Daoy (cell line): ENCODE measurements around the gene GANAB. TPM values are rescaled to one million over a fixed set of nuclear protein-coding genes. Genes with fewer than 3 reads are reported as not detected.
"Not testable (repeated sequence)": the region's sequence is repeated elsewhere in the genome, so short reads cannot be mapped to it uniquely, and the experiment has no call there.

Experiments
- DNase-seq: peaks from one replicate; pipeline ENCODE4 v3.0.0-alpha.2; 2015; ENCODE audit warnings: low read depth
- total RNA-seq: library from RNA; depleted of rRNA; stranded (reverse); fragments of >200 nt; shearing (Covaris generic); gene quantifications from 2 replicates; pipeline ENCODE4 v1.2.3, GENCODE V29; 2014

The GANAB gene
- total RNA-seq, 1 experiment from 2014 or later, result 165 TPM

DNA sequence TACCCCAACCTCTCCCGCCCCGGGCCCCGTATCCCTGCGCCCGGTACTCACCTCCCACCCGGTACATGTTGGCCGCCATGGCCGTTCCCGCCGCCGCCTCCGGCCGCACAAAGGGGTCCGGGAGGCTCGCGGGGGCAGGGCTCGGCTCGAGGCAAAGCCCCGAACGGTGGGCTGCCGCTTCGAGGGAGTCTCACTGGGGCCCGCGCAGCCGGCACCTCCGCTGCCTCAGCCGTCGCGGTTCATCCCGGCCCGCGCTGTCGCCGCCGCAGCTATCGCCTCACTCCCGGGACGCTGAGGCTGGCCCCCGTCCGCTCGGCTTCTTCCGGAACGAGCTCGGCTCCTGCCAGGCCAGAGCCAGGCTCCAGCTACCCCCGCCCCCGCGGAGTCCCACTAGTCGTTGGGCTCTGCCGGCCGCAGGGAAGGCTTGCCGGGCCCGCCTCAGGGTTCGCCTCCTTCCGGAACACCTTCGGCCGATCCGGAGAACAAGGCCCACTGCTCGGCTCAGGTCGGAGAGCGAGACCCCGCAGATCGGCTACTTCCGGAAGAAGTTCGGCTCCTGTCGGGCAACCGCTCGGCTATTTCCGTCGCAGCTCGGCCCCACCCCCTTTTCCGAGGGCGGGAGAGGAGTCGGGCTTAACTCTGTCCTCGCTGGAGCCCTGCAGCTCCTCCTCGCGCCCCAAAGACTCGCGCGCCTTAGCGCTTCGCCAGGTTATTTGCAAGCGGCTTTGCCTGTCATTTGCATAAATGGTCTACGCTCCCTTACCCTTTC, 44.9 kb downstream of the GANAB start, which contains the start of gene MTA2:
Gene MTA2, minus strand, starts transcription at position 494 of the 769 bp plus-strand sequence. Its CDS starts 415 bp downstream, at position 79.
- DNase-seq, result peak; percentile 98

DNA sequence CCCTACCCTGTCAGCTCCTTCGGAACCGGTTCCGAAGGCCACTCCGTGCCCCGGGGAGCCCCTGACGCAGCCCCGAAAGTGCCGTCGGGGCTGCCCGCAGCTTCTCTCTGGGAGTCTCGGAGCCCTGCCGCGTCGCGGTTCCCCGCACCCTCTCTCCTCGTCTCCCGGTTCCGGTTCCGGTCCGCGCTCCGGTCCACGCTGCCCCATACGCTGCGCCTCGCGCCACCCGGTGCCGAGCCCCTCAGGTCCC, 45.4 kb downstream of the GANAB start:
- peak; percentile 57 for DNase-seq

DNA sequence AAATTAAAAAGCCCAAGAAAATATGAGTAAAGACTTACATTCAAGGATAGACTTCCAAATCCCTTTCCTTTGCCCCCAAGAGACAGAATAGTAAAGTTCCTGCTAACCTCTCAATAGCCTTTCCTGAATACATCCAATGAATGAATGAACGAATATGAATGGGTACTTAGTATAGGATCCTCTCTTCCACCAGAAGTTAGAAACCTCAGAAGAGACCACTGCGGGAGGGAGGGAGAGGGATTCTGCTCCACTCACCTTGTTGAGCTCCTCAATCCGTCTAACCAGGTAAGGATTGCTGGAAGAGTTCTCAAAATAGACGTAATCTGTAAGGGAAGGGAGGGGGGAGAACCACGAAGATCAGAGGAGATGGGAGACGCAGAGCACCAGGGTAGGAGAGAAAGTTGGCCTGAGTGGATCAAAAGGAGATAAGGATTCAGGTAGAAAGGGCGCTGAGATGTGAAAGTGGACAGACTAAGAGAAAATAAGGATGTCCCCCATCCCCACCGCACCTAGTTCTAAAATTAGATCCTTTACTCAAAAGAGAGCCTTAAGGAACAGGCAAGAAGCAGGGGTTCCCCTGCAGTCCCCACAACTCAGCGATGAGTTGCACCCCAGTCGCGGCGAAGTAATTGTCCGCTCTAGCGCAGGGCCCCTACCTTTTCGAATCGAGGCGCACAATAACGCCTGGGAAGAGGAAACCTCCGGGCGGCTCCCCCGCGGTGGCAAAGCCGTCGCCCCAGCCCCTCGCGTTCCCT, 45.9 kb downstream of the GANAB start:
- DNase-seq, result no peak

DNA sequence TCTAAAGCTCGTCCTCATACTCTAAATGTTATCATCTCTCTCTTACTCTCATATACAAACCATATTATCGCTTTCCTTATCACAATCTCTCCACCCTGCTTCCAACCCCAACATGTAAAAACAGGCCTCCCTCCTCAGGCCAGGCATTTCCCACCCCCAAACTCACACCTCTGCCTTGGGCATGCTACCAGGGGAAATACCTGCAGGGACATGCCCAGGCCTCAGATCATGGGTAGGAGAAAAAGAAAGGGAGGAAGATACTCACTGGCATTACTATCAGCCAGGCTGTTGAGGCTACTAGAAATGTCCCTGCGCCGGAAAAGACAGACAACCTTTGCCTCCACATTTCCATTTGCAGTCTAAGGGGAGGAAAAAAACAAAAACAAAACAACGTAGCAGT, 46.5 kb downstream of the GANAB start:
- no peak for DNase-seq

DNA sequence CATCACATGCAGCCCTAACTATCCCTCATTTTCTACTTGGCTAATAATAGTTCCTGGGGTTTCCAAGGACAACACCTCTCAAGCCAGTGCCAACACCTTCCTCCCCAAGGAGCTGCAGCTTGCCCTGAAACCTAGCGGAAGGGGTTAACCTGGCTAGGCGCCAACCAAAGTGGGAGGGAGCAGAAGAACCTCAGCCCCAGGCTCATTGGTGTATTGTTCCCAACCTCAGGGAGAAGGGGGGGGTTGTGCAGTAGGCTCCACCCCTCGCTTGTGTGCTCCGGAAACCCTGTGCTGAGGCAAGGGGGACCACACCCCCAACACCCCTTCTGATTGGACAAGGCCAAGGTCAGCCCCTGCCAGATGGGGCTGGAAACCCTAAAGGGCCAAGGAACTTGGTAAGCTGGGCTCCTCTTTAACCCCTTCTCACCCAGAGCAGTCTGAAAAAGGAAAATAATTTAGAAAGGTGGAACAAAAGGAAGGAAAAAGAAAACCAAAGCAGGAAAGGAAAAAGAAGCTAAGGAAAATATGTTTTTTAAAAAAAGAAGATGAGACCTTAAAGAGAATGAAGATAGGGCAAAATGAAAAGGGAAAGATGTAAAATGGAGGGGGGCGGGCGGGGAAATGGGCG, 47.2 kb downstream of the GANAB start:
- DNase-seq, result peak; percentile 91

DNA sequence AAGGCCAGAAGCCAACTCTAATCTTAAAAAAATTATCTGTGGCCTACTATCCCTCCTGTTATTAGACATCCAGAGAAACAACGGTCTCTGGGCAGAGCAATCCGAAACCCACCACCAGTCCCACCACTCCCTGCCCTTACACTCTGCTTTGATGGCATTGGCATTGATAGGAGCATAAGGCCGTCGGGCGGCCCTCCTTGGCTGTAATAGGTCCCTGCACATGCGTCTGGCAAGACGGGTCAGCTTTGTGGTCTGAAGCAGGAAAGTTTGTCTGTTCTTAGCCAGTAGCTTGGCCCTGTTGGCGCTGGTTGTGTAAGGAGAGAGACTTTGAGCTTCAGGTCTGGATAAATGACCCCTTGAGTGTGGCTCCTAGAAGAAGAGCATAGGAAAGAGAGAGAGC, 51.3 kb downstream of the GANAB start:
- no peak for DNase-seq

DNA sequence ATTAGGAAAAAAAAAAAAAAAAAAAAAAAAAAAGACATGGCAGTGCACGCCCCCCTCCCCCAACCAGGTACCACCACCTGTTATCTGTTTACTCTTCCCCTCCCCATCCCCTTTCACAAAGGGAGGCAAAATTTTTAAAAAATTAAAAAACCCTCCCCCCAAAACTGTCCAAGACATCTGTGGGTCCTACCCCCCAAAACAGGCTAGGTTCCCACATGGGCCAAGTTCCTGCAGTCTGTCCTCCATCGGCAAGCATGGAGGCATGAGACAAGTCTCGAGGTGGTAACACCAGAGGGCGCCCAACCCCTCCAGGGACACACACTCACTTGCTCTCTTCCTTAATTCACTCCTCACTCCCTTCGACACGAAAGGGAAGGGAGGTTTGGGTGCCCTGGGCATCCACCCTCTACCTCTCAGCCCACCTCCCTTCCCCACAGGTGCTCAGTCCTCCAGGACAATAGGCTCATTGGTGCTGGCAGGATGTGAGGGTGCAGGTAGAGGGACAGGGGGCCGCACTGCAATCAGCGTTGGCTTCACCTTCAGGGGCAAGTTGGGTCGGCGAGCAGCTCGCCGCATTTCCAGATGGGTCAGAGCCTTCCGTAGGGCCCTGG, 52.9 kb downstream of the GANAB start:
- peak; percentile 76 for DNase-seq

DNA sequence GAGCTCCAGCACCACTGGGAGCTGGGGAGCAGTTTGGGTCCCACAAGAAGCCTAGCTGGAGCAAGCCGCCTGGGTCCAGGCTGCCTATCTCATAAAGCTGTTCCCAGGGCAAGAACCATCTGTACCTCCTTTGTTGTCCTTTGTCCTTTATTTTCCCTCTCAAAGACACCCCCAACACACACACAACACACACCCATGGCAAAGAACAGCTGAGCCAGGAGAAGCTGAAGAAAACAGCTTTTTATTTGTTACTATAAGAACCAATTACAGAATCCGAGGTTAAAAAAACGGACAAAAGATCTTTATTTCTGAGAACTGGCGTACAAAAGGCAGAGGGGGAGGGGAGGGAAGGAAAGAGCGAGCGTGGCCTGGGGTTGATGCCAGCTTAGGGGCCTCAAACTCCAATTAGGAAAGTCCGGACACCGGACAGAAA, 53.4 kb downstream of the GANAB start:
- no peak for DNase-seq

DNA sequence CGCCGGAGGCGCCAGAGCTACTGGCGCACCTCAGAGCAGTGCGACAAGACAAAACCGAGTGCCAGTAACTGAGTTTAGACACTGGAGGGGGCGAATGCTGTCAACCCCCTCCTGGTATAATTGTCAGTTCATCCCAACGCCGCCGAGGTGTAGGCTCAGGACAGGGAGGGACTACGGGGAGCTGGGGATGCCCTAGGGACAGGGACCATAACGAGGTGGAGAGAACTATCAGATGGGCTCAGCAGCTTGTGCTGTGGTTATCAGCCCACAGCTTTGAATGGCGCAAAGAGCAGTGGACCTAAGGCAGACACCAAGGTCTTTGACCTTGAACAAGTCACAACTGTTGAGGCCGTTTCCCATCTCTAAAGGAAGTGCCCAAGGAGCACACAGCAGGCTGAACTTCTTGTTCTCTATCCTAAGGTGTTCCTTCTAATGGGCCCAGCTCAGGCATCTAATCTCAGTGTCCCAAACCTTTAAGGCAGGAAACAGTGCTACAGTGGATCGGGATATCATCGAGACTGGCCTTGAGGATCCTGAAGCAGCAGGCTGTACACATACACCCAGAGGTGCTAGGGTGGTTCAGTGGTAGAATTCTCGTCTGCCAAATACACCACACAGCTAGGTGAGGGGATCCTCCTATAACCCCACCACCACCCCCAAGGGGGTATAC, 54.1 kb downstream of the GANAB start:
- no peak for DNase-seq

DNA sequence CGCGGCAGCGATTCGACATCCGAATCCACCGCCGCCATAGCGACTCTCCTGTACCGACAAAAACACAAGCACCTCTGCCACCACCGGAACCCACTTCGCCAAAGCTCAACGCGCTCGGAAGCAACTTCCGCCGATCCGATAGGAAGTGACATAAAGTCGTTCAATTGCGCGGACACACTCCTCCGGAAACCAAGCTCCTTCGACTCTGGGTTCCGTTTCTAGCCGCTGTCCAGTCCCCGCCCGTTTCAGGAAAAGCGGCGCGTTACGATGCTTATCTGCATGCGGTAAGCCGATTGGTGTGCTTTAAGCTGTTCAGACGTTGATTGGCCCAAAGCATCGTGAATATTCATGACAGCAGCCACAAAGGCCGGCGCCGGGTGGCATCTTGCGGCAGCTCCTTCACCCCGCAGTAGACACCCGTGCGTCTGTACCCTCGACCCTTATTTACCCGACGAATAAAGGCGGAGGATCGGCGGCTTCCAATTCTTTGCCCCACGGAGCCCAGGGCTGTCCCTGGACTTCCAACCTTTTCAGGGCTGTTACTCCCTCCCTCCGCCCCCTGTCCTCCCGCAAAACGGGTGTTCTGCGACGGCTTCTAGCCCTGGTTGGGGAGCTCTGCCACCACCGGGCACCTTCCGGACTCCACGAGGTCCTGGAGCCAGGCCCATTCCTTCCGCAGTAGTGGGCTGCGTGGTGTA, 54.8 kb downstream of the GANAB start, which contains the start of gene TUT1:
Gene TUT1, minus strand, starts transcription at position 76 of the 698 bp plus-strand sequence. Its CDS starts 38 bp downstream, at position 38.
- peak; percentile 98 for DNase-seq

DNA sequence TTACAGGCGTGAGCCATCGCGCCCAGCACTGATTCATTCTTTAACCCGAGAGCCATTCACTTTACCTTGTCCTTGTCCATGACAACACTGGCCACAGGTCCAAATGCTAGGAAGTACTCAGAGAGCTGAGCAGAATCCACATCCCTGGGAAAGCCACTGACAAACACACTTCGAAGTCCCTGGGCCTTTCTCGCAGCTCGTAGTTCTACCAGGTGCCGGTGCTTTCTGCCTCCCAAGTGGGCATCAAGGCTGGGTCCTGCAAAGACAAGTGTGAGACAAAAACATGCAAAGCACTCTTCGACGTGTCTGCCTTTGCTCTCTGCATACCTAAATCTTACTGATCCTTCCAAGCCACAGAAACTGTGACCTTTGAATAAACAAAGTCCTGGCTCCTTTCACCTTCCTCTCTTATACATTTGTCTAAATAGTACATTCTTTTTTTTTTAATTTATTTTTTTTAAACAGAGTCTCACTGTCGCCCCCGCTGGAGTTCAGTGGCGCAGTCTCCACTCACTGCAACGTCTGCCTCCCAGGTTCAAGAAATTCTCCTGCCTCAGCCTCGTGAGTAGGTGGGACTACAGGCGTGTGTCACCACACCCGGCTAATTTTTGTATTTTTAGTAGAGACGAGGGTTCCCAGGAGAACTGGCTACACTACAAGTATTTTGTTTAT, 57.3 kb downstream of the GANAB start:
- DNase-seq, result peak; percentile 30

DNA sequence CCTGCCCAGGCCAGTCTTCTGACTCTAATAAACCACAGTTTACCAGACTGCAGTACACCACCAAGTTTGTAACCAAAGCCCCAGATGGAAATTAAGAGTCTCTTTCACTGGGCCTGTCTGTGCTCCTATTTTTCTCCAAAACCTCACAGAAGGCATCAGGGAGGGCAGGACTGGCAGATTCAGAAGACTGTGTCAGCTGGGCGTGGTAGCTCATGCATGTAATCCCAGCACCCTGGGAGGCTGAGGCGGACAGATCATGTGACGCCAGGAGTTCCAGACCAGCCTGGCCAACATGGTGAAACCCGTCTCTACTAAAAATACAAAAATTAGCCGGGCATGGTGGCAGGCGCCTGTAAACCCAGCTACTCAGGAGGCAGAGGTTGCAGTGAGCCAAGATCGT, 61.1 kb downstream of the GANAB start:
- DNase-seq, result not testable (repeated sequence)

DNA sequence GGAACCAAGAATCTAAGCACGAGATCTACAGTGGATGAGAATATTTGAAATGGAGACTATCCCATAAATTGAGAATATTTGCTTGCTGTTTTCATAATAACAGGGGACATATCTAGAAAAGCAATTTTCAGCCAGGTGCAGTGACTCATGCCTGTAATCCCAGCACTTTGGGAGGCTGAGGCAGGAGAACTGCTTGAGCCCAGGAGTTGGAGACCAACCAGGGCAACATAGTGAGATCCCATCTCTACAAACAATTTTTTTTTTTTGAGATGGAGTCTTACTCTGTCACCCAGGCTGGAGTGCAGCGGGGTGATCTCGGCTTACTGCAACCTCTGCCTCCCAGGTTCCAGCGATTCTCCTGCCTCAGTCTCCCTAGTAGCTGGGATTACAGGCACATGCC, 64.7 kb downstream of the GANAB start:
- DNase-seq, result not testable (repeated sequence)

DNA sequence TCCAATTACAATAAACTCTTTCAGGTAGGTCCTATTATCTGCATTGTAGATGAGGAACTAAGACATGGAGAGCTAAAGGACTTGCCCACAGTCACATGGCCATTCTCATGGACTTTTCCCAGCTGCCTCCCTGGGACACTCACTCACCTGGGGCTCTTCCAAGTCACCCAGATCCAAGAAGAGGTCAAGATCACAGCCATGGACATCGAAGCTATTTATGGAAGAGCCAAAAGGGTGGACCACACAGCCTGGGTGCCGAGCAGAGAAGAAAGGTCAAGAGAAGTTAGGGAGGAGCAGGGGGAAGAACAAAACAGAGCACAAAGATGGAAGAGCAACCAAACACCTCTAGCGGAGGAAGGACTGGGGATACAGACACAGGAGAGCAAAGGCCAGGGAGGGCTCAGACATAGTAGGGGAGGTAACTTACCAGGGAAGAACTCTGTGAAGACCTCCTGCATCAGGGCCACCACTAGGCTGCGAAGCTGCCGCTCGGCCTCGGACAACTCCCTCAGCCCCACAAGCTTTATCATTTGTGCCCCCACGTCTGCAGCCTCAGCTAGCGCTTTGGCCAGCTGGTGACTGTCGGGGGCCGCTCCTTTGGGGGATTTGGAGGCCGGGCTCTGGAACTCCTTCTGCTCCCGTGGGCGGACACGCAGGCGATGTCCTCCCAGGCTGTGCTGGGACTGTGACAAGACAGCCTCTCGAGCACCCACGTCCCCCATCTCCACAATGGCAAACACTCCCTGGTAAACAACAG, 65.3 kb downstream of the GANAB start:
- no peak for DNase-seq

DNA sequence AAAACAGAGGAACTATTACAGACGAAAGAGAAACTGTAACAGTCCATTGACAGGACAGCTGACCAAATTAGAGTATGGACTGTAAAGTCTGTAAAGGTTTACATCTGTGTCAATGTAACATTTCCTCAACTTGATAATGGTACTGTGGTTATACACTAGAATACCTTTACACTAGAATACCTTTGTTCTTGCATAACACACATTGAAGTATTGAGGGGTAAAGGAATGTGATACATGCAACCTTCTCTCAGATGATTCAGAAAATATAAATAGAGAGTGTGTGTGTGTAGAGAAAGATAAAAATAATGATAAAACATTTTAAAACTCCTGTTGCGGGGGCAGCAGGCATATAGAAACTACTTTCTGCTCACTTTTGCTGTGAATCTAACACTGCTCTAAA, 67.2 kb downstream of the GANAB start:
- DNase-seq, result no peak

DNA sequence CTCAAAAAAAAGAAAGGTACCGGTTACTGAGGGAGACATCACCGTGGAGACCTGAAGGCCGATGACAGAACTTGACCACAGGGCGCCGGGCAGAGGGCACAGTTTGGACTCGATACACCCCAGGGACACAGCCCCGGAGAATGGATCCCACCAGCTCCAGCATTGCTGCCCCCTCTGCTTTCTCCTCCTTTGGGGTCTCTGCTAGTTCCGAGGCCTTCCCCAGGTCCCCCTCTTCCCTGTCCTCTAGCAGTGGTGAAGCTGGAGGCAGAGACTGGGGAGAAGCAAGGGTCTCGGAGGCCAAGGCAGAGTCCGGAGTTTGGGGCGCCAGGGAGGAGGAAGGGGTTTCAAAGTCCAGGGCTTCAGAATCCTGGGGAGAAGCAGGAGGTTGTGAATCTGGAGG, 67.9 kb downstream of the GANAB start:
- DNase-seq, result no peak

DNA sequence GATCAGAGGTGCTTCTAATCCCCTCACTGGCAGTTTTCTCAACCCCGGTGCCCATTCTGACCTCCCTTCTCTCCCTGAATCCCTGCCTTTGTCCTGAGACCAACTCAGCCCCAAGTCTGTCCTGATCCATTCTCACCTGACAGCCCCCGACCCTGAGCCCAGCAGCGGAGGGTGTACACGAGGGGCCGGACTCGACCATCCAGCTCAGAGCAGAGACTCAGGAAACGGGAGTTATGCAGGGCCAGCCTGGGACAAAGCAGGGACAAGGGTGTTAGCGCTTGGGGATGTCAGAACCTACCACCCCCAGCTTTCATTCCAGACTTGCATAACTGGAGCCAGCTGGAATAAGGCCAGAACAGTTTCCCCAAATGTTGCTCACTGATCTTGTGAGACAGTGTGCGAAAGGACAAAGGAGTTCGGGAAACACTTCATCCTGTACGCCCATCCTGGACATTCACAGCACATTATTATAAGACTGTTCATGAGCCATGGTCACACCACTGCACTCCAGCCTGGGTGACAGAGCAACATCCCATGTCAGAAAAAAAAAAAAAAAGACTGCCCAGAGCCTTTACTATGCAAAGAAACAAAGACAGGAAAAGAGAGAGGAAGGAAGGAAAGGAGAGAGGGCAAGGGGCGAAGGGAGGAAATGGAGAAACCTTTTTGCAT, 69.2 kb downstream of the GANAB start:
- no peak for DNase-seq

DNA sequence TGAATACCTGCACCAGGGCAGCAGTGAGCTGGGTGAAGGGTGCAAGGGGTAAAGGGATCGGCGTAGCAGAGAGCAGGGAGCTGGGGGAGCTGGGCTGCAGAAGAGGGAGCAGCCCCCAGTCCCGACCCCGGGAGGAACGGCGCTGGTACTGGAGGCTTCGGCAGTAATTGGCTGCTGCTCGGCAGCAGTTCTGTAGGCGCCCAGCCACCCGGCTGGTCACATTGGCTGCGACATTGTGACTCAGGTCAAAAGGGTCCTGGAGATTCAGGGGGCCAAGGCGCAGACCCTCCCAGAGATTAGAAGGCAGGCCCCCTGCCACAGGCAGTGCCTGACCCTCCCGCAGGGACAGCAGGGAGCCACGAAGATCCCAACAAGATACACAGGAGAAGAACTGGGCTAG, 70.6 kb downstream of the GANAB start:
- no peak for DNase-seq

DNA sequence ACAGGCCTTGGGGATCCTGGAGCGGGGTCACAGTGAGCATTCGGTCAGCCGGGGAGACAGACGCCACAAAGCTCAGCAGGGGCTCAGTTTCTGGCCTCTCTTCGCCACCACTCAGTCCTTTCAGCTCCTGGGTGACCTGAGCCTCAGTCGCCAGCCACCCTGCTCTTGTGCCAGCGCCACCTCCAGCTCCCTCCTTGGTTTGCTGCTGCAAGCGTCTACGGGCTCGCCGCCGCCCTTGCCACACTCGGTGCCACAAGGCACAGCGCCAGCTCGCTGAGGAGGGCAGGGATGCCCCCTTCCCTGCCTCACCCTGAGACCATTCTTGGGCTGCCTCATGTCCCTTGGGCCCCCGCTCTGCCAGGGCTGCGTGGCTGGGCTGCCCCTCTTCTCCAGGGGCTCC, 71.3 kb downstream of the GANAB start:
- DNase-seq, result peak; percentile 13
